Gastroesophageal sphincter (tissue), 4 donors: ENCODE results near the gene GZF1. TPM values are rescaled to one million over a fixed set of nuclear protein-coding genes. Genes with fewer than 3 reads are reported as not detected.
A peak's percentile ranks its signal among the peaks of the same experiment; 100 is the strongest.

Experiments
- ATAC-seq: fragments of 150-250 bp; one replicate; pipeline ENCODE4 v1.9.1; 2016; ENCODE audit warnings: mild to moderate bottlenecking, moderate library complexity
- H3K27ac ChIP-seq, 4 donors: fragments of 200-600 bp; sonication (generic) in 3 of 4; 1 replicate in 3 of 4; 2 replicates in 1 of 4; pipeline ENCODE4 v1.5.1; 2016 to 2019
- H3K27me3 ChIP-seq: fragments of 200-600 bp; sonication (generic); one replicate; pipeline ENCODE4 v1.5.1; 2019
- H3K36me3 ChIP-seq, 2 donors: fragments of 200-600 bp; sonication (generic); one replicate each; pipeline ENCODE4 v1.5.1; 2019; ENCODE audit warnings: control low read depth in 1 of 2
- H3K4me1 ChIP-seq, 3 donors: fragments of 200-600 bp; sonication (generic); 1 replicate in 2 of 3; 2 replicates in 1 of 3; pipeline ENCODE4 v1.5.1; 2016 to 2019; ENCODE audit warnings: control low read depth in 2 of 3
- H3K4me3 ChIP-seq, 2 donors: fragments of 200-600 bp; sonication (generic); one replicate each; pipeline ENCODE4 v1.5.1; 2019; ENCODE audit warnings: mild to moderate bottlenecking in 1 of 2, moderate library complexity in 1 of 2
- H3K9me3 ChIP-seq, 3 donors: fragments of 200-600 bp; sonication (generic); one replicate each; pipeline ENCODE4 v1.5.1; 2017 to 2019; ENCODE audit warnings: control low read depth in 2 of 3
- CTCF ChIP-seq, 4 experiments: fragments of 200-600 bp in 2 of 4; fragments of 450-650 bp in 2 of 4; sonication (generic) in 1 of 4; IDR thresholded peaks; one replicate each; pipeline ENCODE4 v1.5.1; 2017 to 2019; ENCODE audit warnings: antibody characterized with exemption in 4 of 4, mild to moderate bottlenecking in 2 of 4, moderate library complexity in 2 of 4
- EP300 ChIP-seq: sonication (generic); formaldehyde crosslinking; IDR thresholded peaks from one replicate; pipeline ENCODE4 v1.6.1; 2017; ENCODE audit warnings: antibody characterized with exemption, mild to moderate bottlenecking
- POLR2A ChIP-seq, 2 donors: fragments of 450-650 bp; IDR thresholded peaks; one replicate each; pipeline ENCODE4 v1.6.1; 2017; ENCODE audit warnings: antibody characterized with exemption in 2 of 2, mild to moderate bottlenecking in 2 of 2, moderate library complexity in 1 of 2
- POLR2AphosphoS5 ChIP-seq: sonication (generic); formaldehyde crosslinking; IDR thresholded peaks from one replicate; pipeline ENCODE4 v1.6.1; 2017; ENCODE audit warnings: antibody characterized with exemption
- WGBS, 2 donors: methylation state at CpG; one replicate each; pipeline ENCODE4 v1.1.5; 2018; ENCODE audit warnings: low coverage in 1 of 2; 5-methylcytosine and 5-hydroxymethylcytosine counted together
- total RNA-seq, 4 donors: library from RNA; depleted of rRNA; stranded (reverse); fragments of >200 nt; gene quantifications; one replicate each; pipeline ENCODE4 v1.1.0, GENCODE V29; 2016

The GZF1 gene
- total RNA-seq, 4 donors from 2014 or later, result 13.5 to 18.8 (median 17.4) TPM

GRCh38 chr20:23317081-23317480, 44.9 kb upstream of the GZF1 start:
- H3K4me1 ChIP-seq, result peaks cover 0 to 27% (median 4%) of the 10 kb centered on the region in 3 donors
- H3K27ac ChIP-seq, result no peak overlapping the region
- TF ChIP-seq CTCF (IDR thresholded peaks at IDR 0.05) (no peak), POLR2AphosphoS5 (no peak), EP300 (no peak), POLR2A (IDR thresholded peaks at IDR 0.05) (no peak)
- peaks cover 0 to 12% (median 0%) of the 10 kb centered on the region in 3 donors for H3K9me3 ChIP-seq
- no peak overlapping the region for H3K4me3 ChIP-seq
- no peaks in the 10 kb centered on the region for H3K27me3 ChIP-seq
- ATAC-seq, result no peak
- WGBS, 2 donors, result 79 to 100% methylated on average over 1 to 5 of the region's 5 CpGs
- H3K36me3 ChIP-seq, result no peaks in the 10 kb centered on the region

- Histone ChIP-seq H3K9me3 (peaks cover 0 to 12% (median 0%) of the 10 kb centered on the region in 3 donors), H3K4me1 (peaks cover 0 to 21% (median 4%) of the 10 kb centered on the region in 3 donors), H3K27ac (no peak overlapping the region), H3K27me3 (no peaks in the 10 kb centered on the region), H3K36me3 (no peaks in the 10 kb centered on the region), H3K4me3 (no peak overlapping the region)
- ATAC-seq, result no peak
- TF ChIP-seq POLR2A (IDR thresholded peaks at IDR 0.05) (no peak), CTCF (IDR thresholded peaks at IDR 0.05) (no peak), POLR2AphosphoS5 (no peak), EP300 (no peak)
- WGBS, 2 donors, result 73 to 74% methylated on average over 2 of the region's 5 CpGs
These were observed 43.6 kb upstream of the GZF1 start for GRCh38 chr20:23318347-23318746.

- Histone ChIP-seq H3K36me3 (no peaks in the 10 kb centered on the region), H3K4me3 (no peak overlapping the region), H3K27ac (no peak overlapping the region), H3K27me3 (no peaks in the 10 kb centered on the region), H3K9me3 (peaks cover 0 to 12% (median 0%) of the 10 kb centered on the region in 3 donors), H3K4me1 (peaks cover 0 to 9% (median 0%) of the 10 kb centered on the region in 3 donors)
- WGBS, 2 donors, result 89 to 100% methylated on average over 1 to 3 of the region's 8 CpGs
- TF ChIP-seq EP300 (no peak), CTCF (IDR thresholded peaks at IDR 0.05) (peak in 1 of 4 experiments; percentile 25)
- ATAC-seq, result no peak
These were observed 41.7 kb upstream of the GZF1 start for GRCh38 chr20:23320317-23320716.

- Histone ChIP-seq H3K27me3 (no peaks in the 10 kb centered on the region), H3K4me1 (no peaks in the 10 kb centered on the region), H3K4me3 (no peak overlapping the region), H3K9me3 (peaks cover 0 to 12% (median 0%) of the 10 kb centered on the region in 3 donors), H3K36me3 (no peaks in the 10 kb centered on the region), H3K27ac (no peak overlapping the region)
- TF ChIP-seq EP300 (no peak), POLR2A (IDR thresholded peaks at IDR 0.05) (no peak), CTCF (IDR thresholded peaks at IDR 0.05) (no peak), POLR2AphosphoS5 (no peak)
- ATAC-seq, result no peak
- 68% methylated on average over 3 of the region's 3 CpGs; no CpG with 5 or more reads in 1 of the 2 donors for WGBS, 2 donors
These were observed 36.9 kb upstream of the GZF1 start for GRCh38 chr20:23325107-23325506.

- no CpG with 5 or more reads among the region's 8 CpGs for WGBS, 2 donors
- Histone ChIP-seq H3K4me1 (no peaks in the 10 kb centered on the region), H3K27me3 (no peaks in the 10 kb centered on the region), H3K36me3 (no peaks in the 10 kb centered on the region), H3K4me3 (no peak overlapping the region), H3K27ac (no peak overlapping the region), H3K9me3 (no peaks in the 10 kb centered on the region)
- ATAC-seq, result peak; percentile 10
- TF ChIP-seq CTCF (IDR thresholded peaks at IDR 0.05) (no peak), POLR2AphosphoS5 (no peak), EP300 (no peak), POLR2A (IDR thresholded peaks at IDR 0.05) (no peak)
These were observed 35.2 kb upstream of the GZF1 start for GRCh38 chr20:23326774-23327173.
